Hematopoietic multipotent progenitor cell treated with erythropoietin and hydrocortisone succinate and interleukin-3 and kit ligand, for 17 days (in vitro differentiated cells): ENCODE measurements around the gene ANKRD13D.
"Not testable (repeated sequence)": the region's sequence is repeated elsewhere in the genome, so short reads cannot be mapped to it uniquely, and the experiment has no call there.

Experiments used
- DNase-seq: peaks from one replicate; pipeline ENCODE4 v3.0.0-alpha.2; 2015; ENCODE audit warnings: low spot score

Gene ANKRD13D

DNA sequence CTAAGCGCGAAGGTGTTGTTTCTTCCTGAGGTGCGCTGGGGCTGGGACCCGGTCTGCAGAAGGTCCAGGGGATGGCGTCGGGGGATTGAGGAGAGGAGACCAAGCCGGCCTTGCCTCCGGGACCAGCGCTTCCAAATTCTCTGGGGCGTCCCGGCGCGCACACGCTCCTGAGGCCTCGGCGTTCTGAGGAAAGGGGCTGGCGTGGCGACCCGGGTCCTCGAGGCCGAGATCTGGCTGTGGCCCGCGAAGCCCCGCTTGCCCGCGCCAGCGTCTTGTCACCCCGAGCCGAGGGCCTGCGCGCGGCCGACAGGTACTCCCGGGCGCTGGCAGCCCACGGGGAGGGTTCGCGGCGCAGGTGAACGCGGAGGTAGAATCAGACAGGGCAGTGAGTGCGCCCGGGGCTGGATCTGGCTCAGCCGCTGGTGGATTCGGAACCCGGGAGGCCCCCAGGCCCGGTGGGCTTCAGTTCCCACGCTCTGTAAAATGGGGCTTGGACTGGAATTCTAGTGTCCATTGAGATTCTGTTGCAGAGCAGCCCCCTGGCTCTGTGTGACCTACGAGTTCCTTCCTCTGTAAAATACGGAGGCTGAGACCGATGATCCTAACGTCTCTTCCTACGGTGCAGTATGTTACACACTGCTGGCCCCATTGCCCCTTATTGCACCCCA is 28.9 kb downstream of the ANKRD13D start:
- DNase-seq: no peak

DNA sequence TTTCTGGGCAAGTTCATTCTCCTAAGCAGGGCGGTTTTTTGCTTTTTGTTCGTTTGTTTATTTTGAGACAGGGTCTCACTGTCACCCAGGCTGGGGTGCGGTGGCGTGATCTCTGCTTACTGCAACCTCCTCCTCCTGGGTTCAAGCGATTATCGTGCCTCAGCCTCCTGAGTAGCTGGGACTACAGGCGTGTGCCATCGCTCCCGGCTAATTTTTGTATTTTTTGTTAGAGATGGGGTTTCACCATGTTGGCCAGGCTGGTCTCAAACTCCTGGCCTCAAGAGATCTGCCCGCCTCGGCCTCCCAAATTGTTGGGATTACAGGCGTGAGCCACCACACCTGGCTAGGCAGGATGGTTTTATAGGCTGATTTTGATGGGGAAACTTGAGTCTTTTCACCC is 29.8 kb downstream of the ANKRD13D start:
- DNase-seq: not testable (repeated sequence)

DNA sequence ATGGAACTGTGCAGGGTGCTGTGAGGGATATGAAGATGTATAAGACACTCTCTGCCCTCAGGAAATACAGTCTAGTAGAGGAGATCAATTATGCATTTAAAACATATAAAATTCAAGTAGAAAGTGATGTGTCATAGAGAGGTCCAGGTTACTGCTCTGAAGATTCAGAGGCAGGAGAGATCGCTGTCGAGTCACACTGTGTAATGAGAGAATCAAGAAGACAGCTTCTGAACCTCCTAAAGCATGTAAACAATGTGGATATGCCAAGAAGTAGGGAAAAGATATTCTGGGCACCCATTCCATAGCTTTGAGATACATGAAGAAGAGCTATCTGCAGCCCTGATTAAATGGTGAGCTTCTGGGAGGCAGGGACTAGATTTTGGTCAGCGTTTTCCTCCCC is 30.9 kb downstream of the ANKRD13D start:
- DNase-seq: no peak

DNA sequence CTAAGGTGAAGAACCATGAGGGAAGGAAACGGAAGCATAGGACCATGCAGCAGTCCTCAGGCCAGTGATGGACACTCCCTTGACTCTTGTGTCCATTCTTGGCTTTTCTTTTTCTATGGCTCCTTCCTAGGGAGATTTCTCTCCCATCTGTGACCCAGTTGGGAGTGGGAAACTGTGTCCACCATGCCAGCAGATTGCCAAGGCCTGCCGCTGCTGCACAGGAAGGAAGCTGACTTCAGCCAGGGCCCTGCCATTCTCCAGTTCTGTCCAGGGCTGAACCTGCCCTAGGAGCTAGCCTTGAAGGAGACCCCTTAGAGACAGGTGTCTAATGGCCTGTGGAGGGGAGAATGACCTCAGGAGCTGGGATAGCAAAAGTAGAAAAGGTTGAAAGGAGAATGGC is 31.6 kb downstream of the ANKRD13D start:
- DNase-seq: no peak

DNA sequence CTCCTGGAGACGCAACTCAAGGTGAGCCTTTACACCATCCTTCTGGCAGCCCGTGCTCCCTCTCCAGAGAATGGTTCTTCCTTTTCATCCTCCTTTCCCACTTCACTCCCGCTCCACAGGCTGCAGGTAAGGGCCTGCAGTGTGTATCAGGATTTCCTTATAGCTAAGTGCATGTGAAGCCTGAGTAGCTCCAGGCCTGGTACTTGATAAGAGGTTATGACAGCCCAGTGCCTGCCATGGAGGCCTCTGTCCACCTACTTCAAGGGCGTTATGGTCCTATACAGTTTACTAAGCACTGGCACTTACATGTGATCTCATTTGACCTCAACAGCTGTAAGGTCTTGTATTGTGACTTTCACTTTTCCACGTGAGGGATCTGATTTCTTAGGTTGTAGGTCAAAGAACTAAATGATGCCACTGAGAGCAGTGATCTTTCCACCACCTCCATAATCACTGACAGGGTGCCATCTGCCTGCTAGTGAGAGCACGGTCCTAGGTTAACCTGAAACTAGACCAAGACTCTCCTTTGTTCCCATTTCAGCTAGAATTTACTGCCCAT is 32.3 kb downstream of the ANKRD13D start:
- no peak for DNase-seq

DNA sequence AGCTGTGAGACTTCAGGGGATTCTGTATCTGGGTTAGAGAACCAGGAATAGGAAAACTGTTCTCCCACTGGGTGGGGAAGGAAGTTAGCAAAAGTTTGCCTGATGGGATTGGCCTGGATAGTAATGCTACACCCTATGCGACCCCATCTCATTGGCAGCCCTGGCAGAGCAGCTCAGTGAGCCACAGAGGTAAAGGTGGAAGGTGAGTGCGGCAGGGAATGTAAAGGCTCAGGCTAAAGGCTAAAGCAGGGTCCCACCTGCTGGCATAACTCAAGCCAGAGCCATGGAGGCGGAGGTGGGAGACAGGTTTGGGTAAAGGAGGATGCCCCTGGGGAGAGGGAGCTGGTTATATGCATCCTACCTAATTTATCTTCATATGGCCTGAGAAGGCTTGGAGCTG is 32.9 kb downstream of the ANKRD13D start:
- DNase-seq: no peak

DNA sequence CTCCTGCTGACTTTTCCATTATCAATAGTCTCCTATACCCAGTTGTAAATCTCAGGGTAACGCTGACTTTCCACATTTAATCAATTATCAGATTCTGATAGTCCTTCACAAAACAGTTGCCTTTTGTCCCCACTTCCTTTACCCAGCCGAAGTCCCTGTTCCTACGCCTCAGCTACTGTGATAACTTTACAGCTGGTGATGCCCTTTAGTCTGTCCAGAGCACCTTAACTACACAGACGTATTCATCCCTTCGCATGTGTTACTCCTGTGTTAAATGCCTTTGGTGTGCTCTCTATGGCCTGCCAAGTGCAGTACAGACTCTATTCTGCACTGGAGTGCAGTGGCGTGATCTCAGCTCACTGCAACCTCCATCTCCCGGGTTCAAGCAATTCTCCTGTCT is 34.4 kb downstream of the ANKRD13D start:
- DNase-seq: no peak

DNA sequence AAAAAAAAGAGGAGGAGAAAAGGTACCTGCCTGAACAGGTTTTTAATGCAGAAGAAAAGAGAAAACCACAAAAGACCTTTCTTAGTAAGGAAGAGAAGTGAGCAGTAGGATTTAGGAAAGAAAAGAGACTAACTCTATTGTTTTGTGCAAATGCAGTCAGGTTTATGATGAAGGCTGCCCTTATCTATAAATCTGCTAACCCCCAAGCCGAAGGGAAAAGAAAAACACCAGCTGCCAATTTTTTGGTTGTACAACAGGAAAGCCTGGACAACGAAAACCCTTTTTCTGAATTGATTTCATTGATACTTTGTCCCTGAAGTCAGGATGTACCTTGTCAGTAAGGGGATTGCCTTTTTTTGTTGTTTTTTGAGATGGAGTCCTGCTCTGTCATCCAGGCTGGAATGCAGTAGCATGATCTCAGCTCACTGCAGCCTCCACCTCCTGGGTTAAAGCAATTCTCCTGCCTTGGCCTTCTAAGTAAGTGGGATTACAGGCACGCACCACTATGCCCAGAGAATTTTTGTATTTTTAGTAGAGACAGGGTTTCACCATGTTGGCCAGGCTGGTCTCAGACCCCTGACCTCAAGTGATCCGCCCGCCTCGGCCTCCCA is 43.1 kb downstream of the ANKRD13D start:
- DNase-seq: no peak

DNA sequence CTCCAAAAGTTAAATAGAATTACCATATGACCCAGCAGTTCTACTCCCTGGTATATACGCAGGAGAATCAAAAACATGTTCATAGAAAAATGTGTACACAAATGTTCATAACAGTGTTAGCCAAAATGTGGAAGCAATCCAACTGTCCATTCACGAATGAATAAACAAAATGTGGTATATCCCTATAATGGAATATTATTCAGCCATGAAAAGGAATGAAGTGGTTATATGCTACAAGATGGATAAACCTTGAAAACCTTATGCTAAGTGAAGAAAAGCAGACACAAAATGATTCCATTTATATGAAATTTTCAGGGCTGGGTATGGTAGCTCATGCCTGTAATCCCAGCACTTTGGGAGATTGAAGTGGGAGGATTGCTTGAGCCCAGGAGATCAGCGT is 48.2 kb downstream of the ANKRD13D start:
- no peak for DNase-seq

DNA sequence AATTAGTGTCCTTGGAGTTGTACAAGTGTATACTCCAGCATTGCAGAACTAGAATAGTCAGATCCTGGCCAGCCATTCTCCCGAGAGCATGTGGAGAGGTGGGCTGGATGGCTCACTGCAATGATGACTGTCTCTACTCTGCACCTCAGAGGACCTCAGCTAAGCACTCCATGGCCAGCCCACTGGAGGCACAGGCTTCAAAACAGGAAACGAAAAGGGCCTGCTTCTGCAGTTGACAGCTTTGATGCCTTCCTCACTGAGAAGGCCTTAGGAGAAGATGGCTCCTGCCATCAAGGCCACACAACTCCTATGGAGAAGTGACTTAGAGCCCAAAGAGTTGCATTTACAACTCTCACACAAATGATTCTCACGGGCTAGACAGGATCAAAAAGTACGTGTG is 55.2 kb downstream of the ANKRD13D start:
- DNase-seq: no peak

DNA sequence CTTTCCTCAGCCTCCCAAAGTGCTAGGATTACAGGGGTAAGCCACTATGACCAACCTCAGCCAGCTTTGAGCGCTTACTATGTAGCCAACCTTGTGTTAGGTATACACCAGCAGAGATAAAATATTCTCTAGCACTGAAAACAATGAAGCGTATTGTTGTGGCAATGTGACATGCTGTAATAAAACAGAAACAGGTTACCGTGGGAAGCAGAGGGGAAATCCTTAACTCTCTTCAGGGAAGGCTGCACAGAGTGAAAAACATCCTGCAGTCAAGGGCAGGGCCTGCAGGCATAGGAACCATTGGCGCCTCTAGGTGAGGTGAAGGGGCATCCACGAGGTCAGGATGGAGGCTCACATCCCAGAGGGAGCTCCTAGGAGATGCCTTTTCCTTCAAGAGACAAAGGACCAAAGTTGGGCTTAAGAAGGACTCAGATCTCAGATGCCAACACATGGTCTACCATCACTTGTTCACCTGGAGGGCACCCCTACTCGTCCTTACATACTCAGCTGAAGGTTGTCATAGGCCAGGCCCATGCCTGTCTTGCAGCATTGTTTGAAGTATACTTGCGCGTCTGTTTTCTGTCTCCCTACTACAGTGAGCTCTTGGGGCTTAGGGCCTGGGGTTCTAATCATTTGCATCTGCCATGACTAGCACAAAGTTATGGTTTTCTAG is 56.3 kb downstream of the ANKRD13D start:
- no peak for DNase-seq

DNA sequence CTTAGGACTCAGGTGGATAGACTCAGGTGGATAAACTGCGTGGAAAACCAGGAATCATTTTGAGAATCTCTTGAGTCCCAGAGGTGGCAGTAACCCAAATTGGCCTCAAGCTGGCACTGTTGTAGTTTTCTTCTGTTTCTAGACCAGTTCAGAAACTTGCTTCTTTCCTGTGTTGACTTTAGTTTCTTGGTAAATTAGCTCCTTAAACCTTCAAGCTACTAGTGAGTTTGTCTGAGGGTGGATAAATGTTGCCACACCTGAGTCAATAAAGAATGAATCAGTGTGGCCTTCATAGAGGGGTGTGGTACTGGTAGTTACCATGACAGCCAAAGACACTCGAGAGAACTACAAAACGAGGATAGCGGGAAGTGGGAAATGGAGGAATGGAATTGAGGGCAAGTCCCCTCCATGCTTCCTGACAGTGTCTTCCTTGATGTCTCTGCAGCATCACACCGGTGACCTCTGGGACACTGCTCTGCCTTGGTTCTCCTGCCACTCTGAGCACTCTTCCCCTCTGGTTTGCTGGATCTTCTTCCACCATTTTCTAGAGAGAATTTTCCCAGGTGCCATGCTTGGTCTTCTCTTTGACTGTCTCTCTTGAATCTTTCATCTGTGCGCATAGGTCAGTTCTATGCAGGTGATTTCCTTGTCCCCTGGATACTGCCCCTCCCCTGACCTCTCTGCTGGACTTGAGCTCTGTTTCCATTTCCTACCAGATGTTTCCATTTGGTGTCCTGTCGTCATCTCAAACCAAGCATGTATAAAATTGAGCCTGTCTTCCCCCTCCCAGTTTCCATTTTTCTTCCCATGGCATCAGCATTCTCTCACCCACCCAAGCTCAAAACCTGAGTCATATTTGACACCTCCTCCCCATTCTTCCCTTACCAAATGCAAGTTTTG is 57.1 kb downstream of the ANKRD13D start:
- DNase-seq: peak; percentile 8

DNA sequence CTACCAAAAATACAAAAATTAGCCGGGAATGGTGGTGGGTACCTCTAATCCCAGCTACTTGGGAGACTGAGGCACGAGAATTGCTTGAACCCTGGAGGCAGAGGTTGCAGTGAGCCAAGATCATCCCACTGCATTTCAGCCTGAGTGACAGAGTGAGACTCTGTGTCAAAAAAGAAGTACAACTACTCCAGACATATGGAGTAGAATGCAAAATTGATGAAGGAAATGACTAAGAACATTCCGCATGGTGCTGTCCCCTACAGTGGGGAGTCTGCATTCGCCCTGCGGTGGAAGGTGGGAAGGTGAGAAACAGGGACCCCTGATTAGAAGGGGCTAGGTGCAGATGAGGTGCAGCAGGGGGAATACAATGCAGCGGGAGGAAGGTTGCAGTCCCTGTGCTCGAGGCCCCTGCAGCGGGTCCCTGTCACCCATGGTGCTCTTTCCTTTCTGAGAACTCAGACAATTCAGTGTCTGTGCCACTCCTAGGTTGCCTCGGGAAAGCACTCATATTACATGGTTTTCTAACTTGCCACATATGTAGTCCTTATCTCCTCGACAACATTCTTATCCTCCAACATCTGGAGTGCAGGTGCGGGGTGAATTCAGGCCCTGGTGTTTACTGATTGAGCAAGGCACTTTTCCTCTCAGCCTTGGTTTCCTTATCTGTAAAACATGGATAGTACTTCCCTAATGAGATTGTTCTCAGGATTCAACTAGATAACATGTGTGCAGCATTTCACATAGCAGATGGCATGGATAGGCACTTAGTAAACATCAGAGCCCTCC is 59.1 kb downstream of the ANKRD13D start:
- no peak for DNase-seq

DNA sequence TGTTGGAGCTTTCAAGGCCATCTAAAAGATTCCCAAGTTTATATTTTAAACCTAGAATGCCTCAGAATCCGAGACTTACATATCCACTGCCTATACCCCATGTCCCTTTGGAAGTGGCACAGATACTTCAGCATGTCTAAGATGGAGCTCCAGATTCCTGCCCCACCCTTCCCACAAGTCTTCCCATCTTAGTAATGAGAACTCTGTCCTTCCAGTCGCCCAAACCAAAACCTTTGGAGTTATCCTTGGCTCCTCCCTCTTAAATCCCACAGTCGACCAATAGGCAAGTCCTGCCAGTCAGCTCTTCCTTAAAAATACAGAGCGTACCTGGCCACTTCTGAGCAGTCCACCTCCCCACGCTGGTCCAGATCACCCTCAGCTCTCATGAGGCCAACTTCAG is 59.9 kb downstream of the ANKRD13D start:
- DNase-seq: peak; percentile 5

DNA sequence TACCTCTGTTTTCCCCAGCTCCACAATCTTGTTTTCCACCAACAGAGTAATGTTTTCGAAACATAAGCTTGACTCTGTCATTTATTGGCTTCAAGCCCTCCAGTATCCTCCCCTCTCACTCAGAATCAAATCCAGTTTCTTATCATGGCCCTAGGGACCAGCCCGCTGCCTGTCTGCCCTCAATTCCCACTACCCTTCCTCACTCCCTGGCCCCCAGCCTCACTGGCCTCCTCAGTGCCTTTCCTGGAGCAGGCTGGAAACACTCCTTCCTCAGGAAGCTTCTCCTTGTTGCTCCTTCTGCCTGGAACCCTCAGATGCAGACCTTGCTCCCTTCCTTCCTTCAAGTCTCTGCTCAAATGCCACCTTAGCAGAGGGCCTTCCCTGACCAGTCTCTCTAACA is 60.4 kb downstream of the ANKRD13D start:
- no peak for DNase-seq

DNA sequence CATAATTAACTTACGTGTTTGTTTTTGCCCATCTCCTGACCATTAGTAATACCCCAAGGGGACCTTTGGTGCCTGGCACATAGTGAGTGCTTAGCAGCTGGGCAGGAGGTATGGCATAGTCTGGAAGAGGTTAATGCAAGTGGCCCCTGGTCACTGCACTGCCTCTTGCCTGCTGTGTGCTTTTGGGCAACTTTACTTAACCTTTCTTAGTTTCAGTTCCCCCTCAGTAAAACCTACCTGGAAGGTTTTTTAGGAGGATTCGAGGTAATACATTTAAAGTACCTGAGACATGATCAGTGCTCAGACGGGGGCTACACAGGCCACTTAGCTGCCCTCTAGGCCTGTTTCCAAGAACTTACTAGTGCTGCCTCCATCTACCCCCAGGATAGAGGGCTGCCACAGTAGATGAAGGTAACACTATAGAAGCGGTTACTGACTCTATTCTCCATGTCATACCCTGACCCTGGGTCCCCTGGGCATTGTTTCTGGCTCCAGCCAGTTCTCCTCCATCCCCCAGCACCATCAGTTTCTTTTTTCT is 60.9 kb downstream of the ANKRD13D start:
- no peak for DNase-seq

DNA sequence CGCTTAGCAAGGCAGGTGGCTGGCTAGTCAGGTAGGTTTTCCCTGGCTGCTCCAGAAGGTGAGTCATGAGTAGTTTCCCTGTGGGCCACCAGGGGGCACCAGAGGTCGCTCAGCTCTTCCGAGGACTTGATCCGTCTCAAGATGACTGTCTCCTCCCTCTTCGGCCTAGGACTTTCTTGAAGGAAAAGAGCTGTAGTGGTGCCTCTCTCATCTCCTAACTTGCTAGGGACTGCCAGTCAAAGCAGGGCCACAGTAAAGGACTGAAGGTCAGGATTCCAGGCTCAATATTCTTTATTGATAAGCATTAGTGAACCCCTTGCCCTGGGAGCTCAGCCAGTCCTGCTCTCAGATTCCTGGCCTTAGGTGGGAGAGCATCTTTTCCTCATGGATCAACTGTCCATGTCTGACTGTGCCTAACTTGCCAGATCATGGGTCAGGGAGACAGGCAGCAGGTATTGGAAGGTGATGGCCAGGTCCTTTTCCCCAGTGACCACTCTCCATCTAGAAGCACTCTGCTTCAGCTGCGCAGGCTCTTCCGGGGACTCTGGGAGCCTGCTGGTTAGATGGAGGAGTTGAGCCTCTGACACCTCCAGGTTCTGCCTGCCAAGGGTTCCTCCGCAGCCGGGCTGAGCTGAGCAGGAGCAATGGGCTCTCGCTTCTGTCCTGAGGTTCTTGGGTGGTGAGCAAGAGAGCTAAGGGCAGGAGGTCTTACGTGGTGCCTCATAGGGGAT is 62.3 kb downstream of the ANKRD13D start:
- peak; percentile 90 for DNase-seq
